ENCODE results near the gene GALNT13. TPM values are rescaled to one million over a fixed set of nuclear protein-coding genes. Genes with fewer than 3 reads are reported as not detected.

Gene GALNT13
- total RNA-seq, 2 experiments from 2014 or later = 0.32 to 0.60 TPM

DNA sequence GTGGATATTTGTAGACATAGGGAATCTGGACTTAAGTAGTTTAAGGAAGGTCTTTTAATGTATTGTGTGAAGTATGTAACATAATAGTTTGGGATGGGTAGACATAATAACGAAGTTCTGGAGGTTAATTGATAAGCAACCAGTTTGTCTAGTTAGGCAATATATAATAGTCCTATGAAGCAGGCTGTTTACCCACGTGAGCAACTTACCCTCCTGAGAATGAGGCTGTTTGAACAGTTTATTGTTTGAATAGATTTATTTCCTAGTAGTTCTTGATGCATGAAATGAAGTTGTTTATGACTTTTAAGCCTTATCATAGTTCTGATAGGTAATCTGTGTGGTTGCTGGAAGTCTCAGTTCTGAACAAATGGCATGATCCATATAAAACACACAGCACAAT is 361.5 kb downstream of the GALNT13 start:
- TF ChIP-seq CTCF (IDR thresholded peaks at IDR 0.05) = no peak
- H3K9me3 Mint-ChIP-seq = peaks cover 3% of the 10 kb centered on the region
- no peak for DNase-seq
- H3K4me1 Mint-ChIP-seq (ENCODE audit: low read depth) = no peaks in the 10 kb centered on the region
- no peak overlapping the region for H3K27ac Mint-ChIP-seq
- intact Hi-C loops (cut with micrococcal nuclease) = no loop called here
- H3K27me3 Mint-ChIP-seq = no peaks in the 10 kb centered on the region
- ATAC-seq = no peak
- H3K36me3 Mint-ChIP-seq (ENCODE audit: low read depth) = no peaks in the 10 kb centered on the region
- ChIA-PET POLR2A (no interaction called here), CTCF (no interaction called here)
- no peak overlapping the region for H3K4me3 Mint-ChIP-seq

- peaks cover 3% of the 10 kb centered on the region for H3K9me3 Mint-ChIP-seq
- no peak overlapping the region for H3K4me3 Mint-ChIP-seq
- DNase-seq = no peak
- POLR2A ChIA-PET = no interaction called here
- H3K27ac Mint-ChIP-seq = no peak overlapping the region
- no peaks in the 10 kb centered on the region for H3K36me3 Mint-ChIP-seq (ENCODE audit: low read depth)
- no peak for ATAC-seq
- no peaks in the 10 kb centered on the region for H3K4me1 Mint-ChIP-seq (ENCODE audit: low read depth)
- TF ChIP-seq CTCF (IDR thresholded peaks at IDR 0.05) = no peak
- intact Hi-C loops (cut with micrococcal nuclease) = no loop called here
- no peaks in the 10 kb centered on the region for H3K27me3 Mint-ChIP-seq
- CTCF ChIA-PET = no interaction called here
Observed at GRCh38 chr2:154238252-154238651, 366.5 kb downstream of the GALNT13 start.

DNA sequence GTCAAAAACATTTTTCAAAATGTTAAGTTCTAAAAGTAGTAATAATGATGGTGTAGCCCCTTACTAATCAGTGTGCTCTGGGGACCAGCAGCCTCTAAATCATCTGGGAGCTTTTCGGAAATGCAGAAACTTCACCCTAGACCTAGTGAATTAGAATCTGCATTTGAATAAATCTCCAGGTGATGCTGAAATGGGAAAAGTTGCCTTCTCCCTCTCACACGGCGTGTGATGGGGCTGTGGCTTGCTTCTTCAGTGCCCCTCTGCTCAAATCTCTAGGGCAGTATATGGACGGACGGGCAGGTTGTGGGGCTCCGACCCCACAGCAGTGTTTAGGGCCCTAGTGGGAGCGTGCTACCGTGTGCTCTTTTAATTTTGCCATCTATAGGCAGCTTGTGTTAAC is 368.6 kb downstream of the GALNT13 start:
- ChIA-PET POLR2A (no interaction called here), CTCF (no interaction called here)
- no peak overlapping the region for H3K27ac Mint-ChIP-seq
- no peak for TF ChIP-seq CTCF (IDR thresholded peaks at IDR 0.05)
- H3K36me3 Mint-ChIP-seq (ENCODE audit: low read depth) = no peaks in the 10 kb centered on the region
- H3K4me3 Mint-ChIP-seq = no peak overlapping the region
- no peak for ATAC-seq
- no peak for DNase-seq
- no peaks in the 10 kb centered on the region for H3K27me3 Mint-ChIP-seq
- no peaks in the 10 kb centered on the region for H3K4me1 Mint-ChIP-seq (ENCODE audit: low read depth)
- H3K9me3 Mint-ChIP-seq = no peaks in the 10 kb centered on the region
- intact Hi-C loops (cut with micrococcal nuclease) = no loop called here

GRCh38 chr2:154240921-154241379 is 369.2 kb downstream of the GALNT13 start:
- ChIA-PET POLR2A (no interaction called here), CTCF (no interaction called here)
- H3K27me3 Mint-ChIP-seq = no peaks in the 10 kb centered on the region
- ATAC-seq = no peak
- no peak for DNase-seq
- no peaks in the 10 kb centered on the region for H3K9me3 Mint-ChIP-seq
- H3K36me3 Mint-ChIP-seq (ENCODE audit: low read depth) = no peaks in the 10 kb centered on the region
- no peak for TF ChIP-seq CTCF (IDR thresholded peaks at IDR 0.05)
- H3K27ac Mint-ChIP-seq = no peak overlapping the region
- no peak overlapping the region for H3K4me3 Mint-ChIP-seq
- intact Hi-C loops (cut with micrococcal nuclease) = no loop called here
- no peaks in the 10 kb centered on the region for H3K4me1 Mint-ChIP-seq (ENCODE audit: low read depth)

GRCh38 chr2:154242687-154243086 is 371.0 kb downstream of the GALNT13 start:
- ChIA-PET CTCF (no interaction called here), POLR2A (no interaction called here)
- no peak for TF ChIP-seq CTCF (IDR thresholded peaks at IDR 0.05)
- no peaks in the 10 kb centered on the region for H3K27me3 Mint-ChIP-seq
- H3K9me3 Mint-ChIP-seq = no peaks in the 10 kb centered on the region
- H3K4me1 Mint-ChIP-seq (ENCODE audit: low read depth) = no peaks in the 10 kb centered on the region
- ATAC-seq (no peak), DNase-seq (no peak)
- no peak overlapping the region for H3K27ac Mint-ChIP-seq
- intact Hi-C loops (cut with micrococcal nuclease) = no loop called here
- H3K36me3 Mint-ChIP-seq (ENCODE audit: low read depth) = no peaks in the 10 kb centered on the region
- H3K4me3 Mint-ChIP-seq = no peak overlapping the region
